ENCODE data around the gene KRTAP26-1. TPM values are rescaled to one million over a fixed set of nuclear protein-coding genes. Genes with fewer than 3 reads are reported as not detected.

Gene KRTAP26-1
- total and polyA plus RNA-seq, 4 donors: not detected

DNA sequence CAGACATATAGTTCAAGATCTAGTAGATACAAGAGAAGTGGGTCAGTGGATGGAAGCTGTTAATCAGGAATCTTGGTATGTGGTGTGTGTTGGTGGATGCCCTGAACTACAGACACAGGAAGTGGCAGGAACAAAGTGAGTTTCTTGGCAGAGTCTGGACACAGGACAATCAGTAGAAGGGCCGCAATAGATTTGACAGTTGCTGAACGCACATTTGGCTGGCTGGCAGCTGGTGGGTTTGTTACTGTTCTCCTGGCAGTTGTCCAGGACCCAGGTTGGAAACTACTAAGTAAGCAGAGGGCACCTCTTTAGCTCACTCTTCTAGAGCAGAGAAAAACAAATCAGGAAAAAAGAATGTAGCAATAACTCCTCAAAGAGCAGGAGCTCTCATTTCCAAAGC, 13.2 kb downstream of the KRTAP26-1 start:
- DNase-seq (no peak), ATAC-seq (ENCODE audit: low FRiP score) (no peak)
- no peaks in the 10 kb centered on the region for H3K9me3 ChIP-seq (ENCODE audit: control insufficient read depth, low read length)
- intact Hi-C loops (cut with DNase I): no loop called here
- H3K27me3 ChIP-seq (ENCODE audit: control insufficient read depth in 1 of 2, insufficient read depth in 2 of 2, low read length in 1 of 2): no peaks in the 10 kb centered on the region
- no peak overlapping the region for H3K27ac ChIP-seq (ENCODE audit: low read depth in 1 of 2, low read length in 2 of 2)
- no peak overlapping the region for H3K4me3 ChIP-seq (ENCODE audit: low read length in 2 of 2)
- 2 to 12% methylated on average over 2 of the region's 2 CpGs for WGBS, 2 donors
- H3K36me3 ChIP-seq (ENCODE audit: control insufficient read depth in 1 of 2, insufficient read depth in 2 of 2, low read length in 1 of 2): no peaks in the 10 kb centered on the region
- no peaks in the 10 kb centered on the region for H3K4me1 ChIP-seq (ENCODE audit: control insufficient read depth in 1 of 2, insufficient read depth in 2 of 2, low read length in 2 of 2)

DNA sequence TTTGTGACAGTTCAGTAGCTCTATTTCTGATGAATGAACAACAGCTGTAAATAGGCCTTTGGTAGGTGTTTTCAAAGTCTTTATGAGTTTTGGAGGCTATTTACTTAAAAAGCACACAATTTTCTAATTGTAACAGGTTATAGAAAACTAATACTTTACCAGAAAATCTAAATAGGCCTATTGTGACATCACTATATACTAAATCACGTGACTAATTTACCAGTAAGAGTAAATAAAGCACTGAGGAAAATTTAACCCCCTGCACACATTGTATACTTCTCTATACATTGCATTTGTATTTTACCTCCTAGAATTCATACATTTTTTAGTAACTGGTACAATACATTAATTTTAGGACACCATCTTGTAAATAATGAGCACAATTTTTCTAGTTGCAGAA, 15.0 kb downstream of the KRTAP26-1 start:
- H3K9me3 ChIP-seq (ENCODE audit: control insufficient read depth, low read length): no peaks in the 10 kb centered on the region
- WGBS, 2 donors: 68 to 77% methylated on average over 1 of the region's 1 CpG
- intact Hi-C loops (cut with DNase I): no loop called here
- no peak for DNase-seq
- no peaks in the 10 kb centered on the region for H3K27me3 ChIP-seq (ENCODE audit: control insufficient read depth in 1 of 2, insufficient read depth in 2 of 2, low read length in 1 of 2)
- H3K27ac ChIP-seq (ENCODE audit: low read depth in 1 of 2, low read length in 2 of 2): no peak overlapping the region
- no peaks in the 10 kb centered on the region for H3K36me3 ChIP-seq (ENCODE audit: control insufficient read depth in 1 of 2, insufficient read depth in 2 of 2, low read length in 1 of 2)
- no peak for ATAC-seq (ENCODE audit: low FRiP score)
- no peaks in the 10 kb centered on the region for H3K4me1 ChIP-seq (ENCODE audit: control insufficient read depth in 1 of 2, insufficient read depth in 2 of 2, low read length in 2 of 2)
- no peak overlapping the region for H3K4me3 ChIP-seq (ENCODE audit: low read length in 2 of 2)

DNA sequence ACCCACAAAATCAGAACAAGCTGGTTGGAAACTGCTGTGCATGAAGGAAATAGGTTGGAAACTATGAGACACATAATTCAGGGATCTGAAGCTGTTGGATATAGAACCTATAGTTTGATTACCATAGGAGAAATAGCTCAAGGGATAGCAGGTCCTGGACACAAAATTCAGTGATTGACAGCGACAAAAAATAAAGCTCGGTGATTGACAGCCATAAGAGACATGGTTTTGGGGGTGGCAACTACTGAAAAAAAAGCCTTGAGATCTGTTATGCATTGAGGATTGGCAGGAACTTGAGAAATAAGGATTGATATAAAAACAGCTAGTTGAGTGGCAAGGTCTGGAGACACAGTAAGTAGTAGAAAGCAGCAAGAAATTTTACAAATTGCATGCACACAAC, 30.9 kb downstream of the KRTAP26-1 start, which contains the start of gene KRTAP25-1:
Gene KRTAP25-1 (minus strand): TSS at position 300 of the 400 bp plus-strand sequence. CDS start 24 bp downstream, at position 276.
- intact Hi-C loops (cut with DNase I): no loop called here
- Histone ChIP-seq H3K4me3 (ENCODE audit: low read length in 2 of 2) (no peak within 1 kb of the TSS), H3K4me1 (ENCODE audit: control insufficient read depth in 1 of 2, insufficient read depth in 2 of 2, low read length in 2 of 2) (no peaks in the 10 kb centered on the region), H3K36me3 (ENCODE audit: control insufficient read depth in 1 of 2, insufficient read depth in 2 of 2, low read length in 1 of 2) (no peaks in the 10 kb centered on the region), H3K27me3 (ENCODE audit: control insufficient read depth in 1 of 2, insufficient read depth in 2 of 2, low read length in 1 of 2) (no peaks in the 10 kb centered on the region), H3K27ac (ENCODE audit: low read depth in 1 of 2, low read length in 2 of 2) (no peak within 1 kb of the TSS), H3K9me3 (ENCODE audit: control insufficient read depth, low read length) (no peaks in the 10 kb centered on the region)
- no peak for DNase-seq
- no peak for ATAC-seq (ENCODE audit: low FRiP score)
- 95 to 96% methylated on average over 2 of the region's 2 CpGs for WGBS, 2 donors

DNA sequence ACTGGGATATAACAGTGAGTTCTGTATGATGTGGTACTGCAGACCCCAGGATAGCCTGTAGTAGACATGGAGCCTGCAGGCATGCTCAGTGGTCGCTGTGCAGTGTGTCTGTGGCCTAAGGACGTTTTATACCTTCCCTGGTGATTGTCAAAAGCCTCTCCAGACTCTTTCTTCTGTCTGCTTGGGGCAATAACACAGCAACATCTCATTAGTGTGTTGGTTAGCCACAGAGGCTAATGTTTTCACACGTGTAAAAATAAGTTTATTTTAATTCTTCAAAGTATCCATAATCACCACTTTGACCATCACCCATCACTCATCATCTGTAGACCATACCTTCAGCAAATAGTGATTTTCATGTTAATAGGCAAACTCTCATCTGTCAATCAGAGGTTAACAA, 37.3 kb downstream of the KRTAP26-1 start, which contains the start of gene KRTAP24-1:
Gene KRTAP24-1 (minus strand): TSS at position 101 of the 400 bp plus-strand sequence. CDS start 18 bp downstream, at position 83.
- DNase-seq: no peak
- no peak within 1 kb of the TSS for H3K27ac ChIP-seq (ENCODE audit: low read depth in 1 of 2, low read length in 2 of 2)
- no peaks in the 10 kb centered on the region for H3K36me3 ChIP-seq (ENCODE audit: control insufficient read depth in 1 of 2, insufficient read depth in 2 of 2, low read length in 1 of 2)
- intact Hi-C loops (cut with DNase I): no loop called here
- no peaks in the 10 kb centered on the region for H3K4me1 ChIP-seq (ENCODE audit: control insufficient read depth in 1 of 2, insufficient read depth in 2 of 2, low read length in 2 of 2)
- no peak for ATAC-seq (ENCODE audit: low FRiP score)
- H3K9me3 ChIP-seq (ENCODE audit: control insufficient read depth, low read length): no peaks in the 10 kb centered on the region
- H3K27me3 ChIP-seq (ENCODE audit: control insufficient read depth in 1 of 2, insufficient read depth in 2 of 2, low read length in 1 of 2): no peaks in the 10 kb centered on the region
- H3K4me3 ChIP-seq (ENCODE audit: low read length in 2 of 2): no peak within 1 kb of the TSS
- WGBS, 2 donors: 69 to 82% methylated on average over 3 of the region's 3 CpGs

DNA sequence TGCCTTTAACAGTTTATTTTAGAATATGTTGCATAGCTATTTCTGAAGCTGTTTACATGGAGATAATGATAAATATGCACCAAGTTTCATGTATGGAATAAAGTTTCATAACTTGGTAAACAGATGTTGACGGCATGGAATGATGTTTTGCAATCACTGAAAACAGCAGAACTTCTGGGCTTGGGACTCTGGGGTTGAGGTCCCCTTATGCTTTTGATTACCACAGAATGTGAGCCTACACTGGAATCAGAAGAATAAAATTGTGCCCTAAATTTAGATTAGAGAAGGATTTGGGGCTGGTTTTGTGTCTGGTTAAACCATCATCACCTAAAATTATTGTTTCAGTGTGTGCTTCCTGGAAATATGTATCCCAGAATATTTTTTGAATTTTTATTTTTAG, 48.5 kb downstream of the KRTAP26-1 start:
- Histone ChIP-seq H3K27me3 (ENCODE audit: control insufficient read depth in 1 of 2, insufficient read depth in 2 of 2, low read length in 1 of 2) (no peaks in the 10 kb centered on the region), H3K4me1 (ENCODE audit: control insufficient read depth in 1 of 2, insufficient read depth in 2 of 2, low read length in 2 of 2) (peaks cover 0 to 2% of the 10 kb centered on the region in 2 donors), H3K27ac (ENCODE audit: low read depth in 1 of 2, low read length in 2 of 2) (no peak overlapping the region), H3K4me3 (ENCODE audit: low read length in 2 of 2) (no peak overlapping the region), H3K9me3 (ENCODE audit: control insufficient read depth, low read length) (peaks cover 1% of the 10 kb centered on the region), H3K36me3 (ENCODE audit: control insufficient read depth in 1 of 2, insufficient read depth in 2 of 2, low read length in 1 of 2) (no peaks in the 10 kb centered on the region)
- intact Hi-C loops (cut with DNase I): no loop called here
- 83 to 85% methylated on average over 1 of the region's 1 CpG for WGBS, 2 donors
- no peak for ATAC-seq (ENCODE audit: low FRiP score)
- no peak for DNase-seq

DNA sequence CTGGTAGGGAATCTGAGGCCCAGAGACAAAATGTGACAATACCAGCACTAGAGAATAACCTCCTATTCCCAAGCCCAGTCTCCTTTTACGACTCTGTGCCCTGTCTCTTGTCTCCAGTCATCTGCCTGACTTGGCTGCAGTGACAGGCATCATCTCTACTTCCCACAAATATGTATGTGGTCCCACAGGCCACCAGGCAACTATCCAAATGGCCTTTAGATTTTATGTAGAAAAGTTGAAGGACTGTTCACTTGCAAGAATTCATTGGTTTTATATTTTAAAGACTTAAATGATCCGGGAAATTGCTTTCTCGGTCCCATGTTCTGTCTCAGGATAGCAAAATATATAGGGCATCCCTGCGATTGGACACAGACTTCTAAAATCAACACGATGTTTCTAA, 49.0 kb downstream of the KRTAP26-1 start:
- ATAC-seq (ENCODE audit: low FRiP score) (no peak), DNase-seq (no peak)
- Histone ChIP-seq H3K36me3 (ENCODE audit: control insufficient read depth in 1 of 2, insufficient read depth in 2 of 2, low read length in 1 of 2) (no peaks in the 10 kb centered on the region), H3K27me3 (ENCODE audit: control insufficient read depth in 1 of 2, insufficient read depth in 2 of 2, low read length in 1 of 2) (no peaks in the 10 kb centered on the region), H3K4me3 (ENCODE audit: low read length in 2 of 2) (no peak overlapping the region), H3K27ac (ENCODE audit: low read depth in 1 of 2, low read length in 2 of 2) (no peak overlapping the region), H3K4me1 (ENCODE audit: control insufficient read depth in 1 of 2, insufficient read depth in 2 of 2, low read length in 2 of 2) (peaks cover 0 to 2% of the 10 kb centered on the region in 2 donors), H3K9me3 (ENCODE audit: control insufficient read depth, low read length) (peaks cover 1% of the 10 kb centered on the region)
- 68 to 81% methylated on average over 5 of the region's 5 CpGs for WGBS, 2 donors
- intact Hi-C loops (cut with DNase I): no loop called here

DNA sequence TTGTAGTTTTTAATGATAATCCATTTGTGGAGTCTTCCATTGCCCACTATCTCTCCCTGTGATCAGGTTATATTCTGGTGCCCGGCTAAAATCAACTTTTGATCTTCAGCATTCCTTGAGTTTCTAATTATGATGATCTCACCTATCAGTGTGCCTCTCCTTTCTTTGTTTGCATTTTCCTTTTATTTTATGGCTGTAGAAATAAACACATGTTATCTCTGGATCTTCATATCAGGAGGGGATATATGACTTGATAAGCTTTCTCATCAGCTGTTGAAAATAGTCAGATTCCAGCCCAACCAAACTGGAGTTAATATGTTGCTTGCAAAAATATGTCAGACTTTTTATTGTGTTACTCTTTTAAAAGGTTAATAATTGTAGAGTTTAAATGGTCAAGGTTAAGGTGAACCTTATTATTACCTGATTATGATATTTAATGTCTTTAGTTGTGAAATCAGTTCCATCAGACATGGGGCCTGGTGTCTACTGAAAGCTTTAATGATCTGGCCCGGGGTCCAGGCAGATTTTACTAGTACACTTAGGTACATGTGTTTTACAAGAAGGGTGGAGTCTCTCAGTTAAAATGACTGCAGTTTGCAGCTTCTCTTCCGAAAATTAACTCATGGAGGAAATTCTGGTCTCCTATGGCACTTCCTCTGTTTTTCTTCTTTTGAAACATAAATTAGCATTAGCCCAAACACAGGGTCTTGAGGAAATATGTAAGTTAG, 50.1 kb downstream of the KRTAP26-1 start:
- Histone ChIP-seq H3K4me3 (ENCODE audit: low read length in 2 of 2) (no peak overlapping the region), H3K27me3 (ENCODE audit: control insufficient read depth in 1 of 2, insufficient read depth in 2 of 2, low read length in 1 of 2) (no peaks in the 10 kb centered on the region), H3K27ac (ENCODE audit: low read depth in 1 of 2, low read length in 2 of 2) (no peak overlapping the region), H3K4me1 (ENCODE audit: control insufficient read depth in 1 of 2, insufficient read depth in 2 of 2, low read length in 2 of 2) (peaks cover 0 to 2% of the 10 kb centered on the region in 2 donors), H3K36me3 (ENCODE audit: control insufficient read depth in 1 of 2, insufficient read depth in 2 of 2, low read length in 1 of 2) (no peaks in the 10 kb centered on the region), H3K9me3 (ENCODE audit: control insufficient read depth, low read length) (peaks cover 3% of the 10 kb centered on the region)
- DNase-seq (no peak), ATAC-seq (ENCODE audit: low FRiP score) (no peak)
- WGBS, 2 donors: 80 to 87% methylated on average over 3 of the region's 3 CpGs
- intact Hi-C loops (cut with DNase I): no loop called here

Measured in aorta (tissue), 5 donors.